H1 (cell line): ENCODE results near the gene CYB5B. TPM values are rescaled to one million over a fixed set of nuclear protein-coding genes. Genes with fewer than 3 reads are reported as not detected.

Experiments used
- CTCF ChIA-PET: fragments of 300-600 bp; sonication (Branson Sonifier 250); formaldehyde crosslinking; loops from one replicate; lab custom pipeline; 2021; ENCODE audit not compliant: partially characterized antibody; lab: Charles Lee
- POLR2A ChIA-PET: fragments of 300-600 bp; sonication (Branson Sonifier 250); formaldehyde crosslinking; loops from one replicate; lab custom pipeline; 2021; ENCODE audit warnings: inconsistent platforms; ENCODE audit not compliant: partially characterized antibody; lab: Charles Lee
- DNase-seq, 2 experiments: peaks; one replicate each; pipeline versions ENCODE4 v3.0.0 to v3.0.0-alpha.2; 2010 to 2022; ENCODE audit warnings: low spot score in 2 of 2, low read depth in 1 of 2, mixed read lengths in 1 of 2
- FAIRE-seq: peaks from 2 replicates; lab custom pipeline; 2011; peaks lifted over from hg19 to GRCh38; lab: Jason Lieb, UNC
- H2AFZ ChIP-seq: 2 replicates; pipeline ENCODE4 v1.8.1; 2012; ENCODE audit warnings: low read length, inconsistent platforms
- H2AK5ac ChIP-seq: 2 replicates; pipeline ENCODE4 v1.6.1; 2013; ENCODE audit warnings: low read depth, low read length
- H2BK120ac ChIP-seq: replicated peaks from 2 replicates; pipeline ENCODE3; 2013; ENCODE audit warnings: low read depth, low read length, inconsistent platforms
- H2BK12ac ChIP-seq: 2 replicates; pipeline ENCODE4 v1.6.1; 2013; ENCODE audit warnings: low read depth, low read length
- H2BK15ac ChIP-seq: 2 replicates; pipeline ENCODE4 v1.6.1; 2013; ENCODE audit warnings: low read length
- H2BK20ac ChIP-seq: 2 replicates; pipeline ENCODE4 v1.6.1; 2013; ENCODE audit warnings: low read length
- H2BK5ac ChIP-seq: 2 replicates; pipeline ENCODE4 v1.6.1; 2013; ENCODE audit warnings: low read depth, low read length
- H3K14ac ChIP-seq: 2 replicates; pipeline ENCODE4 v1.6.1; 2013; ENCODE audit warnings: inconsistent platforms; ENCODE audit not compliant: insufficient read length
- H3K18ac ChIP-seq: 2 replicates; pipeline ENCODE4 v1.6.1; 2013; ENCODE audit warnings: low read length; ENCODE audit errors: extremely low read depth
- H3K23ac ChIP-seq: 2 replicates; pipeline ENCODE4 v1.6.1; 2013; ENCODE audit warnings: inconsistent platforms; ENCODE audit not compliant: insufficient read length
- H3K23me2 ChIP-seq: 2 replicates; pipeline ENCODE4 v1.6.1; 2013; ENCODE audit warnings: low read depth, low read length
- H3K27ac ChIP-seq: 2 replicates; pipeline ENCODE4 v1.6.1; 2011; ENCODE audit warnings: low read depth, low read length, inconsistent platforms
- H3K27me3 ChIP-seq, 4 experiments: replicated peaks in 1 of 4; 1 replicate in 1 of 4; 2 replicates in 3 of 4; pipeline versions ENCODE4 v1.6.1 to v1.8.1; 2011 to 2013; ENCODE audit warnings: low read length in 3 of 4, mild to moderate bottlenecking in 3 of 4, inconsistent platforms in 2 of 4, mixed read lengths in 2 of 4, moderate library complexity in 1 of 4; ENCODE audit not compliant: control insufficient read depth in 3 of 4, insufficient read depth in 3 of 4; ENCODE audit errors: extremely low read depth in 1 of 4
- H3K36me3 ChIP-seq, 4 experiments: 2 replicates each; pipeline versions ENCODE4 v1.6.1 to v1.8.1; 2011 to 2013; ENCODE audit warnings: mild to moderate bottlenecking in 4 of 4, low read length in 3 of 4, moderate library complexity in 2 of 4, control low read depth in 1 of 4, inconsistent platforms in 1 of 4; ENCODE audit not compliant: insufficient read depth in 4 of 4, control insufficient read depth in 2 of 4
- H3K4ac ChIP-seq: replicated peaks from 2 replicates; pipeline ENCODE3; 2013; ENCODE audit warnings: low read length, low read depth, mixed read lengths, inconsistent platforms; ENCODE audit not compliant: insufficient read length
- H3K4me1 ChIP-seq, 4 experiments: replicated peaks in 1 of 4; 1 replicate in 1 of 4; 2 replicates in 3 of 4; pipeline versions ENCODE4 v1.6.1 to v1.8.1; 2011 to 2013; ENCODE audit warnings: low read length in 3 of 4, inconsistent platforms in 2 of 4, mixed read lengths in 1 of 4; ENCODE audit not compliant: insufficient read depth in 4 of 4, control insufficient read depth in 3 of 4
- H3K4me2 ChIP-seq, 2 experiments: 2 replicates each; pipeline versions ENCODE4 v1.6.1 to v1.8.1; 2011 to 2013; ENCODE audit warnings: low read depth in 2 of 2, low read length in 2 of 2, control low read depth in 1 of 2, inconsistent platforms in 1 of 2, mild to moderate bottlenecking in 1 of 2; ENCODE audit not compliant: insufficient read depth in 1 of 2
- H3K4me3 ChIP-seq, 4 experiments: fragments of 200-600, 300-600 bp in 1 of 4; sonication (generic), shearing (Covaris generic), sonication (Bioruptor Twin) in 1 of 4; 2 replicates each; pipeline versions ENCODE4 v1.5.1 to v1.8.1; 2011 to 2016; ENCODE audit warnings: low read length in 4 of 4, low read depth in 3 of 4, control low read depth in 2 of 4, inconsistent platforms in 2 of 4, mild to moderate bottlenecking in 2 of 4, mixed read lengths in 1 of 4, moderate library complexity in 1 of 4; ENCODE audit not compliant: insufficient read depth in 2 of 4; ENCODE audit errors: extremely low read depth in 1 of 4
- H3K56ac ChIP-seq: replicated peaks from 2 replicates; pipeline ENCODE3; 2013; ENCODE audit warnings: low read depth, mild to moderate bottlenecking, mixed read lengths, low read length, inconsistent platforms; ENCODE audit not compliant: insufficient read length
- H3K79me1 ChIP-seq: 2 replicates; pipeline ENCODE4 v1.6.1; 2013; ENCODE audit warnings: low read depth, low read length, control low read depth
- H3K79me2 ChIP-seq, 2 experiments: 2 replicates each; pipeline versions ENCODE4 v1.6.1 to v1.8.1; 2012 to 2013; ENCODE audit warnings: low read length in 2 of 2, mild to moderate bottlenecking in 2 of 2, inconsistent platforms in 1 of 2; ENCODE audit not compliant: insufficient read depth in 2 of 2, control insufficient read depth in 1 of 2
- H3K9ac ChIP-seq, 4 experiments: replicated peaks in 1 of 4; 1 replicate in 1 of 4; 2 replicates in 3 of 4; pipeline versions ENCODE4 v1.6.1 to v1.8.1; 2011 to 2013; ENCODE audit warnings: low read depth in 3 of 4, low read length in 3 of 4, control low read depth in 2 of 4, mild to moderate bottlenecking in 2 of 4, moderate library complexity in 2 of 4, inconsistent platforms in 1 of 4; ENCODE audit errors: extremely low read depth in 1 of 4
- H3K9me3 ChIP-seq, 2 experiments: 2 replicates each; pipeline versions ENCODE4 v1.6.1 to v1.8.1; 2012 to 2013; ENCODE audit warnings: mild to moderate bottlenecking in 2 of 2, moderate library complexity in 2 of 2, control low read depth in 1 of 2, inconsistent platforms in 1 of 2, low read depth in 1 of 2, low read length in 1 of 2, mixed read lengths in 1 of 2; ENCODE audit not compliant: insufficient read depth in 2 of 2
- H4K20me1 ChIP-seq, 2 experiments: replicated peaks in 1 of 2; 2 replicates each; pipeline versions ENCODE3 to v1.8.1; 2011 to 2013; ENCODE audit warnings: inconsistent platforms in 2 of 2, low read length in 2 of 2, mild to moderate bottlenecking in 1 of 2; ENCODE audit not compliant: insufficient read depth in 2 of 2, control insufficient read depth in 1 of 2
- H4K5ac ChIP-seq: 2 replicates; pipeline ENCODE4 v1.6.1; 2013; ENCODE audit warnings: low read length, low read depth, mixed read lengths, inconsistent platforms; ENCODE audit not compliant: insufficient read length
- H4K8ac ChIP-seq: 2 replicates; pipeline ENCODE4 v1.8.0; 2013; ENCODE audit warnings: mild to moderate bottlenecking, moderate library complexity, low read length, inconsistent platforms; ENCODE audit not compliant: insufficient read depth; ENCODE audit errors: extremely low read depth
- H4K91ac ChIP-seq: replicated peaks from 2 replicates; pipeline ENCODE3; 2013; ENCODE audit warnings: low read length, mixed read lengths, inconsistent platforms; ENCODE audit not compliant: insufficient read length
- CTBP2 ChIP-seq: IDR thresholded peaks from 2 replicates; pipeline ENCODE4 v1.7.0; 2011; ENCODE audit warnings: borderline replicate concordance, mild to moderate bottlenecking, moderate library complexity, mixed read lengths, low read length; ENCODE audit not compliant: insufficient read depth, insufficient read length
- EGR1 ChIP-seq: IDR thresholded peaks from 2 replicates; pipeline ENCODE4 v1.6.1; 2011; ENCODE audit warnings: low read depth, low read length, borderline replicate concordance
- EP300 ChIP-seq, 2 experiments: IDR thresholded peaks; 1 replicate in 1 of 2; 2 replicates in 1 of 2; pipeline ENCODE4 v1.6.1; 2011 to 2012; ENCODE audit warnings: low read depth in 2 of 2, low read length in 2 of 2, mild to moderate bottlenecking in 2 of 2, borderline replicate concordance in 1 of 2, inconsistent platforms in 1 of 2, moderate library complexity in 1 of 2
- HDAC6 ChIP-seq: IDR thresholded peaks from one replicate; pipeline ENCODE4 v1.7.1; 2012; ENCODE audit warnings: low read depth, mild to moderate bottlenecking, inconsistent platforms, low read length, moderate library complexity
- JUND ChIP-seq: IDR thresholded peaks from 2 replicates; pipeline ENCODE4 v1.6.1; 2011; ENCODE audit warnings: mild to moderate bottlenecking, improper control_type of control experiment, low read length
- KDM5A ChIP-seq: fragments of 200-600 bp; IDR thresholded peaks from 2 replicates; pipeline ENCODE4 v1.7.1; 2012; ENCODE audit warnings: mild to moderate bottlenecking, low read length, inconsistent platforms, mixed read lengths
- RAD21 ChIP-seq, 2 experiments: IDR thresholded peaks in 1 of 2; conservative IDR thresholded peaks in 1 of 2; 2 replicates each; pipeline ENCODE4 v1.6.1; 2011; ENCODE audit warnings: low read depth in 2 of 2, low read length in 2 of 2, improper control_type of control experiment in 1 of 2, inconsistent platforms in 1 of 2, mild to moderate bottlenecking in 1 of 2, moderate library complexity in 1 of 2
- WGBS, 2 experiments: shearing (Covaris generic) in 1 of 2; methylation state at CpG; one replicate each; pipeline versions ENCODE4 v1.1.6 to v1.1.7; 2013 to 2015; ENCODE audit warnings: low lambda C conversion rate in 2 of 2, mixed read lengths in 2 of 2, inconsistent platforms in 1 of 2, low coverage in 1 of 2, missing lambda C conversion rate in 1 of 2; ENCODE audit not compliant: insufficient replicate concordance in 2 of 2, insufficient coverage in 1 of 2, insufficient read length in 1 of 2; ENCODE audit errors: extremely low coverage in 1 of 2, missing lambda C conversion rate in 1 of 2; 5-methylcytosine and 5-hydroxymethylcytosine counted together
- polyA plus RNA-seq, 7 experiments: library from polyadenylated mRNA; depleted of rRNA in 3 of 7; stranded (reverse) in 5 of 7; unstranded in 2 of 7; fragments of >200 nt in 5 of 7; fragments of 200-250 nt in 2 of 7; gene quantifications; 1 replicate in 5 of 7; 2 replicates in 1 of 7; 4 replicates in 1 of 7; pipeline versions ENCODE4 v1.2.1 to v1.2.3, GENCODE V29; 2011 to 2013; ENCODE audit warnings: missing spikeins in 2 of 7, mixed read lengths in 2 of 7
- total RNA-seq: library from RNA; stranded (reverse); fragmentation: NEBNext Ultra II Directional; extraction: Animal tissue kit (Norgen Biotek cat#: 25700); gene quantifications from 2 replicates; pipeline ENCODE4 v1.2.1, GENCODE V29; 2021
- TF ChIP-seq, protein P1 (sequence below): IDR thresholded peaks from 2 replicates; pipeline ENCODE4 v1.6.1; 2011; ENCODE audit warnings: low read length, improper control_type of control experiment

Gene CYB5B
- total and polyA plus RNA-seq, 2 of the 8 experiments (the other 6 are each of a cell fraction or from before 2014, with no cell fraction given) = 108 to 127 TPM

DNA sequence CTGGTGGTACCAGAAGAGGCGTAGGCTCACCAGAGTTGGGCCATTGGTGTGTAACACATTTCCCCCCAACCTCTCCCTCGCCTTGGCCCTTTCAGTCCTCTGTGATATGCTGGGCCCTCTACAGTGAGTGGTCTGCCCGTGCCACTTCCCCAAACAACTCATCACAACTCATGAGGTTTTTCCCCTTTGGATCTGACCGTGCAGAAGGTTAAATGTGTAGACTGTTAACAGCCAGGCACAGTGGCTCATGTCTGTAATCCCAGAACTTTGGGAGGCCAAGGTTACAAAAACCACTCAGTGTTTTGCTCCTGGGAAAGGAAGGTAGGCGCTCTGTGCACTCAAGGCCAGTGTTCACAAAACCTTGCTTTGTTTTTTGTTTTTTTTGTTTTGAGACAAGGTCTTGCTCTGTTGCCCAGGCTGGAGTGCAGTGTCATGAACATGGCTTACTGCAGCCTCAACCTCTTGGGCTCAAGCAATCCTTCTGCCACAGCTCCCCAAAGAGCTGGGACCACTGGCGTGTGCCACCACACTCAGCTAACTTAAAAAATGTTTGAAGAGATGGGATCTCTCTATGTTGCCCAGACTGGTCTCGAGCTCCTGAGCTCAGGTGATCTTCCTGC lies 11.3 kb upstream of the CYB5B start:
- WGBS, 2 experiments = 93% methylated on average over 7 of the region's 7 CpGs; no CpG with 5 or more reads in 1 of the 2 experiments
- no peak overlapping the region for H3K56ac ChIP-seq

More for the DNA sequence above, 11.3 kb upstream of the CYB5B start:
- Histone ChIP-seq H3K23me2 (no peaks in the 10 kb centered on the region), H3K4me3 (no peak overlapping the region), H3K36me3 (no peaks in the 10 kb centered on the region), H2AK5ac (no peak overlapping the region), H4K5ac (no peak overlapping the region), H4K91ac (no peak overlapping the region), H3K27ac (no peak overlapping the region), H2AFZ (no peak overlapping the region), H2BK20ac (no peak overlapping the region), H3K79me1 (no peaks in the 10 kb centered on the region), H3K9ac (no peak overlapping the region), H2BK5ac (no peak overlapping the region), H3K9me3 (no peaks in the 10 kb centered on the region), H3K4ac (no peak overlapping the region), H3K27me3 (no peaks in the 10 kb centered on the region), H3K4me2 (no peak overlapping the region), H4K8ac (no peak overlapping the region), H2BK15ac (no peak overlapping the region), H2BK12ac (no peak overlapping the region), H3K4me1 (peaks cover 0 to 5% (median 0%) of the 10 kb centered on the region in 4 experiments; a peak in 2 of 7 replicates), H3K18ac (no peak overlapping the region), H3K14ac (no peak overlapping the region), H3K23ac (no peak overlapping the region), H4K20me1 (no peaks in the 10 kb centered on the region), H3K79me2 (no peaks in the 10 kb centered on the region), H2BK120ac (no peak overlapping the region)
- FAIRE-seq (no peak), DNase-seq (no peak)
- ChIA-PET CTCF (interaction anchor here (0.6 to 3.1 kb wide), 7 partner anchors 10 to 245 kb away, joined by 3 to 13 read pairs (median 3); no protein-coding TSS in a partner anchor), POLR2A (interaction anchor here (1.1 kb wide), 1 partner anchor 94 kb away, joined by 3 read pairs; no protein-coding TSS in a partner anchor)
- no peak for TF ChIP-seq KDM5A
- TF ChIP-seq RAD21 (IDR thresholded peaks at IDR 0.05 in 1 of 2, conservative IDR thresholded peaks at IDR 0.05 in 1 of 2; ENCODE audit: low read depth in 2 of 2, low read length in 2 of 2) = no peak
- TF ChIP-seq HDAC6 = no peak
- TF ChIP-seq, protein P1, sequence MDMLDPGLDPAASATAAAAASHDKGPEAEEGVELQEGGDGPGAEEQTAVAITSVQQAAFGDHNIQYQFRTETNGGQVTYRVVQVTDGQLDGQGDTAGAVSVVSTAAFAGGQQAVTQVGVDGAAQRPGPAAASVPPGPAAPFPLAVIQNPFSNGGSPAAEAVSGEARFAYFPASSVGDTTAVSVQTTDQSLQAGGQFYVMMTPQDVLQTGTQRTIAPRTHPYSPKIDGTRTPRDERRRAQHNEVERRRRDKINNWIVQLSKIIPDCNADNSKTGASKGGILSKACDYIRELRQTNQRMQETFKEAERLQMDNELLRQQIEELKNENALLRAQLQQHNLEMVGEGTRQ = no peak
- TF ChIP-seq EGR1 = no peak
- no peak for TF ChIP-seq JUND
- TF ChIP-seq EP300 (IDR thresholded peaks at IDR 0.05; ENCODE audit: borderline replicate concordance in 1 of 2, low read depth in 2 of 2, low read length in 2 of 2) = no peak
- TF ChIP-seq CTBP2 = no peak
